Glutamatergic neuron (in vitro differentiated cells): Measurements from ENCODE around the gene IYD. TPM values are rescaled to one million over a fixed set of nuclear protein-coding genes. Genes with fewer than 3 reads are reported as not detected.

ENCODE experiments used
- DNase-seq: peaks from one replicate; pipeline ENCODE4 v3.0.0; 2022
- H3K27ac Mint-ChIP-seq: one replicate; pipeline ENCODE4 v1.8.0; 2020; ENCODE audit warnings: mild to moderate bottlenecking, mixed read lengths, inconsistent platforms; ENCODE audit not compliant: unreplicated experiment
- H3K27me3 Mint-ChIP-seq: one replicate; pipeline ENCODE4 v1.8.0; 2020; ENCODE audit warnings: mild to moderate bottlenecking, moderate library complexity, mixed read lengths, inconsistent platforms; ENCODE audit not compliant: unreplicated experiment
- H3K36me3 Mint-ChIP-seq: one replicate; pipeline ENCODE4 v1.8.0; 2020; ENCODE audit warnings: mild to moderate bottlenecking, mixed read lengths, inconsistent platforms; ENCODE audit not compliant: unreplicated experiment
- H3K4me1 Mint-ChIP-seq: one replicate; pipeline ENCODE4 v1.8.0; 2020; ENCODE audit warnings: mild to moderate bottlenecking, low read depth, mixed read lengths, inconsistent platforms; ENCODE audit not compliant: unreplicated experiment
- H3K4me3 Mint-ChIP-seq: one replicate; pipeline ENCODE4 v1.8.0; 2020; ENCODE audit warnings: mild to moderate bottlenecking, mixed read lengths, inconsistent platforms; ENCODE audit not compliant: unreplicated experiment
- H3K9me3 Mint-ChIP-seq: one replicate; pipeline ENCODE4 v1.8.0; 2020; ENCODE audit warnings: mild to moderate bottlenecking, moderate library complexity, mixed read lengths, inconsistent platforms; ENCODE audit not compliant: unreplicated experiment
- total RNA-seq: library from RNA; stranded (reverse); fragmentation: NEBNext Ultra II Directional; extraction: Animal tissue kit (Norgen Biotek cat#: 25700); gene quantifications from one replicate; pipeline ENCODE4 v1.2.1, GENCODE V29; 2021; ENCODE audit not compliant: unreplicated experiment
- TF ChIP-seq, protein P1 (sequence below): fragments of 200-600 bp; sonication (generic); IDR thresholded peaks from one replicate; pipeline ENCODE4 v1.5.0; 2021; ENCODE audit not compliant: partially characterized antibody, unreplicated experiment

IYD gene
- total RNA-seq, 1 donor from 2014 or later = not detected

DNA sequence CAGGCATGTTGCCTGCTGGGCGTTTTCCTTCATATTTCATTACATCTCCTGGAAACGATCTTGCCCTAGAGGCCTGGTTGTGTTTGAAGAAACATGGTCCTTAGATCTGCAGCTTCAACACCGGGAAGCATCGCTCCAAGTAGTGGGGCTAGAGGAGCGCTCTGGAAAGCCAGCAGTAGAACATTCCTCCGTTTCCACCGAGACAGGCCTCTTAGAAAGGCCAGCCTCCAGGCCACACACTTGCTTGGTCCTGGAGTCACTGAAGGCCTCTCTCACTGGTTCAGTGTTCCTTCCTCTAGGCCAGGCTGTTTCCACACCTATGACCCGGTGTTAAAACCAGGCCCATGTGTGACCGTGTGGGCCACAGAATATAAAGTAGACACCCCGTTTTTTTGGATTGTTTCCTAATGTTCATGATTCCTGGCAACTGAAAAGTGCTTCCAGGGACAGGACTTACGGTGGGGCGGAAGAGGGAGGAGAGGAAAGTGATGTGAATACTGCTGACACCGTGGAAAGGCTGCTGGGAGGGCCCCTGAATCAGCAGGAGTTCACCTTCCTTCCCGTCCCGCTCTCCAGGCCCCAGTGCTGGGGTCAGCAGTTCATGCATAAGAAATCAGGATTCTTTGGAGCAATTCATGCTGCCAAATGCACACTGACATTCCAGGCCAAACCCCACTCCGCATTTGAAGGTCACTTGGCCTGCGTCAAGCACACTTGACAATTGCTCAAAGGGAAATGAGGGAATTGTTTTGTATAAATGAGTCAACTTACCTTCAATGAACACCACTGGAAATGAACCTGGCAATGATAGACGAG is 83.8 kb downstream of the IYD start:
- Mint-ChIP-seq H3K36me3 (no peaks in the 10 kb centered on the region), H3K27ac (no peak overlapping the region), H3K4me3 (no peak overlapping the region), H3K9me3 (no peaks in the 10 kb centered on the region), H3K27me3 (no peaks in the 10 kb centered on the region), H3K4me1 (no peaks in the 10 kb centered on the region)
- DNase-seq = no peak
- TF ChIP-seq, protein P1, sequence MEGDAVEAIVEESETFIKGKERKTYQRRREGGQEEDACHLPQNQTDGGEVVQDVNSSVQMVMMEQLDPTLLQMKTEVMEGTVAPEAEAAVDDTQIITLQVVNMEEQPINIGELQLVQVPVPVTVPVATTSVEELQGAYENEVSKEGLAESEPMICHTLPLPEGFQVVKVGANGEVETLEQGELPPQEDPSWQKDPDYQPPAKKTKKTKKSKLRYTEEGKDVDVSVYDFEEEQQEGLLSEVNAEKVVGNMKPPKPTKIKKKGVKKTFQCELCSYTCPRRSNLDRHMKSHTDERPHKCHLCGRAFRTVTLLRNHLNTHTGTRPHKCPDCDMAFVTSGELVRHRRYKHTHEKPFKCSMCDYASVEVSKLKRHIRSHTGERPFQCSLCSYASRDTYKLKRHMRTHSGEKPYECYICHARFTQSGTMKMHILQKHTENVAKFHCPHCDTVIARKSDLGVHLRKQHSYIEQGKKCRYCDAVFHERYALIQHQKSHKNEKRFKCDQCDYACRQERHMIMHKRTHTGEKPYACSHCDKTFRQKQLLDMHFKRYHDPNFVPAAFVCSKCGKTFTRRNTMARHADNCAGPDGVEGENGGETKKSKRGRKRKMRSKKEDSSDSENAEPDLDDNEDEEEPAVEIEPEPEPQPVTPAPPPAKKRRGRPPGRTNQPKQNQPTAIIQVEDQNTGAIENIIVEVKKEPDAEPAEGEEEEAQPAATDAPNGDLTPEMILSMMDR = no peak

DNA sequence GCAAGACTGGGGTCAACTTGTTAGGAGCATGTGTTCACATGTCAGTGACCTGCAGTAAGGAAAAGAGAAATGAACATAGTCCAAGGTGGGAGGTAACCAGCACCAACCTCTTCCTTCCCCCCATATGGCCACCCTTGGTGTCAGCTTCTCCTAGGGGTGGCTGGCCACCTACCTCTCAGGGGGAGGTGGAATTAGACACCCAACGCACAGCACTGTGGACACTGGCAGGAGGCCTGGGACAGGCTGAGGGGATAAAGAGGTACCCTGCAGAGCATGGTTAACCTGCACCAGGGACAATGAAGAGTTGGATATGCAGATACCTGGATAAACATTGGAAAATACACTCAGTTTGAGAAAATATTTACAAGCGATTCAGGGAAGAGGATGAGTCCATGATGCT is 84.5 kb downstream of the IYD start:
- TF ChIP-seq, protein P1 = no peak
- H3K4me3 Mint-ChIP-seq = no peak overlapping the region
- H3K36me3 Mint-ChIP-seq = no peaks in the 10 kb centered on the region
- H3K27ac Mint-ChIP-seq = no peak overlapping the region
- no peaks in the 10 kb centered on the region for H3K9me3 Mint-ChIP-seq
- no peaks in the 10 kb centered on the region for H3K4me1 Mint-ChIP-seq
- no peak for DNase-seq
- H3K27me3 Mint-ChIP-seq = no peaks in the 10 kb centered on the region

Other genes with a start within 250 kb of the IYD start
- 4.1 TPM for gene PPP1R14C, start 226.0 kb upstream of the IYD start, total RNA-seq
- 7.3 TPM for gene PLEKHG1, start 230.9 kb downstream of the IYD start, total RNA-seq